ENCODE data around the gene GFAP.

- TF ChIP-seq CTCF (IDR thresholded peaks at IDR 0.05) (no peak), POLR2A (IDR thresholded peaks at IDR 0.05) (no peak)
These were observed 8.8 kb upstream of the GFAP start for GRCh38 chr17:44924107-44924544.
